HG03442 (cell line): ENCODE results near the gene MARCHF11.

Source experiments
- ATAC-seq: cut with Tn5 transposase; IDR thresholded peaks from one replicate; pipeline ENCODE4 v1.9.1; 2021; ENCODE audit warnings: mild to moderate bottlenecking, moderate library complexity; ENCODE audit not compliant: unreplicated experiment

The MARCHF11 gene

DNA sequence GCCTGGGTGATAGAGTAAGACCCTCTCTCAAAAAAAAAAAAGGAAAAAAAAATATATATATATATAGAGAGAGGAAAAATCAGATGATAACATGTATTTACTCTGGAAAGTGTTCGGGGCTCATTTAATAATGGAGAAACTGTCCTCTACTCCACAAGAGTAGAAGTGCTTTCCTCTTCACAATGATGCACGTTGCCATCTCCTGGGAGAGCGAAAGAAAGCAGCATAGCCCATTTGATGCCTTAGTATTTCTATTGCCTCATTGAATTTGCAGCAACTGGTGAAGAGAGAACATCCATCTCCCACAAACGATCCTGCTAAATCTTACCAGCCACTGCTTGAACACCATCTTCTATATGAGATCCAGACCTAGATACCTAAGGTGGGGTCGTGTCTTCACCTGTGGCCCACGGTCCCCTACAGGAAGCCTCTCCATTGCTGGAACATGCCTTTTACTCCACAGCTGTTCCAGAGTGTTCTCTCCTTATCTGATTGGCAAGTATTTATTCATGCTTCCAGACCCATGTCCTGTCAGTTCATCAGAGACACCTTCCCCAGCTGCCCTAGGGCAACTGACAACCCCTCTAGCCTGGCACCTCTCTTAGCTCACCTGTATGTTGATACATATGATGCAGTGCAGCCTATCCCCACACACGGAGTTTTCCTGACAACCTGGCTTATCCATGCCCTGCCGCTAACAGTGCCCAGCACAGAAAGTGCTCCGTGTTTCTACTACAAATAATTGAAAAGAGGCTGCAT, 115.3 kb downstream of the MARCHF11 start:
- no peak for ATAC-seq

DNA sequence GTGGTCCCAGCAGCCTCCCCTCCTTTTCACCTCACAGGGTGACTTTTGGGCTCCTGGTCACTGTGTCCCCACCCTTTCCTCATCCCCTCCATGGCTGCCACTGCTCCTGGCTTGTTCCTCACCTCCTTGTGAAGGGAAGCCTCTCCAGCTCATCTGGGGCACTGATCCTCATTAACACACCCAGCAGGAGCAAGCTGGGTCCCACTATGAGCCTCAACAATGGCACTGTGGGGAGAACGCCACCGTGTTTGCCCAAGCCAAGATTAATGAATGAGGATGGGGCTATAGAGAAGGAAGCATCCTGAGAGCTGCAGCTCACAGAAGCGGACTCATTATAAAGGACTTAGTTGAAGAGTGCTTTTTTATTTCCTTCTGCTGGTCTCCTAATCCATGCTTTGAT, 118.4 kb downstream of the MARCHF11 start:
- ATAC-seq: no peak

DNA sequence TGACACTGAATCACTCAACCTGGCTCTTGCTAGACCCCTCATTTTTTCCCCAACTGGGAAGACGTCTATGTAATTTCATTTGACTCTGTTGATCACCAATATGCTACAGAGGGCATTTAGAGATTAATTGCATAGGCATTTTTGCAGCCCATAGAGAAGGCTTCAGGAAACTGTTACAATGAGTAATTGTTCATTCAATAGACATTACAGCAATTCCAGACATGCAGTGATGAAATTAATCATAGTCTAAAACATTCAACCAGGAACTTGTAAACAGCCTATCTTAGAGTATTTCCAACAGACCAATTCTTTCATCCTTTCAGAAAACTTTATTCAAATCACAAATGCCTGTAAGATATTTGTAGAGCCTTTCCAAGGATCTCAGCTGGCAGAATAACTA, 122.3 kb downstream of the MARCHF11 start:
- no peak for ATAC-seq

DNA sequence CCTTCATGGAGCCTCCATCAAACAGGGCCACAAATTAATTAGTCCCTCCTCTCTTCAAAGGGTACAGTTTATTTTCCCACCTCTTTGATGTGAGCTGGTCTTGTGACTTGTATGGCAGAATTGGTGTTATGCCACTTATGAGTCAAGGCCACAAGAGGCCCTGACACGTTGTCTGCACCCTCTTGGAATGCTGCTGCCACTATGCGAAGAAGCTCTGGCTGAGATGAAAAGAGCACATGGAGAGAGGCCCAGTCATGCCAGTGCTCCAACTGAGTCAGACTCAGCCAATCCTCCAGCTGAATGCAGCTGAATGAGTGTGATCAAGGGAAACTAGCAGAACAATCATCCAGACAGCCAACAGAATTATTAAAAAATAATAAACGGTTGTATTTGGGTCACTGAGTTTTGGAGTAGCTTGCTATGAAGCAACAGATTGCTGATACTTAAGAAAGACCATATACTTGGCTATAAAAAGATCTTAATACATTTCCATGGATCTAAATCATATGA, 128.3 kb downstream of the MARCHF11 start:
- ATAC-seq: no peak

DNA sequence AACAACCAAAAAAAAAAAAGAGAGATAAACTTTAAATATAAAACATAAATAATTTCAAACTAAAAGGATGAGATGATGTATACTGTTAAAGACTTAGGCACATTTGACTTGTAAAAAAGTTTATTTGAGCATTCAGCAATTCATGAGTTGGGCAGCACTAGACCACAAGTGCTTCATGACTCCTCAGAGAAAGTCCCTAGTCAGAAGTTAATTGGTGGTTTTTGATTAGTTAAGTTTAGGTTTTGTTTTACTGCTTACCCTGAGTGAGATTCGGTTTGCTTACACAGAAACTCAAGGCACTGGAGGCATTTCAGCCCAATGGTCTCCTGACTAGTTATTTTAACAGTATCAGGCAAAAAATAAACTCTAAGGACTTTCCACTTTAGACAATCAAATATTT, 129.2 kb downstream of the MARCHF11 start:
- no peak for ATAC-seq

DNA sequence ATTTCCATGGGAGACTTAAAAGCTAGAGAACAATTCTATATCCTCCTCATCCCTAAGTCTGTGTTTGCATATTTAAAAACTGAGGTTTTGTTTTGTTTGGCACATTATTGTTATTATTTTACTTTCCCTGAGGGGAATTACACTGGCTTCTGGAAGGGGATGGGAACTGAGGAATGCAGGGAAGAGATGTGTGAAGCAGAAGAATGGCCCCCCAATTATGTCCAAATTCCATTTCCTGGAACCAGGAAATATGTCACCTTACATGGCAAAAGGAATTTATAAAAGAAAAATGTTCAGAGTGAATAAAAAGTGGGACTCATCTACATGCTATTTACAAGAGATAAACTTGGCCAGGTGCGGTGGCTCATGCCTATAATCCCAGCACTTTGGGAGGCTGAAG, 129.8 kb downstream of the MARCHF11 start:
- ATAC-seq: no peak

DNA sequence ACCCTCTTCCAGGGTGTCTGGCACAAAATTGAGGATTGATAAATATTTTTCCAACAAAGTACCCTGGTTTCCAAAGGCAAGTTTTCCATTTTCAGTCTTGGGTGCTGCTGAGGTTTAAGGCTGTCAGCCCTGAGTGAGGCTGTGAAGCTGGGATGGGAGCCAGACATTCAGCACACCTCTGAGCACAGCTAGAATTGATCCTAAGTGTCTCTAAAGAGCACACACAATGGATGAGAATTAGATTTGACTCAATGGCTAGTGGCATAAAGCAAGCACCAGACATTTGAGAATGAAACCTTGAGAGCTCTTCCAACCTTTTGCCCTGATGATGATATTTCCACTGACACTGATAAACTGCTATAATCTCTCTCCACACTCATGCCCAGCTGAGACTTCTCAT, 131.5 kb downstream of the MARCHF11 start:
- no peak for ATAC-seq

DNA sequence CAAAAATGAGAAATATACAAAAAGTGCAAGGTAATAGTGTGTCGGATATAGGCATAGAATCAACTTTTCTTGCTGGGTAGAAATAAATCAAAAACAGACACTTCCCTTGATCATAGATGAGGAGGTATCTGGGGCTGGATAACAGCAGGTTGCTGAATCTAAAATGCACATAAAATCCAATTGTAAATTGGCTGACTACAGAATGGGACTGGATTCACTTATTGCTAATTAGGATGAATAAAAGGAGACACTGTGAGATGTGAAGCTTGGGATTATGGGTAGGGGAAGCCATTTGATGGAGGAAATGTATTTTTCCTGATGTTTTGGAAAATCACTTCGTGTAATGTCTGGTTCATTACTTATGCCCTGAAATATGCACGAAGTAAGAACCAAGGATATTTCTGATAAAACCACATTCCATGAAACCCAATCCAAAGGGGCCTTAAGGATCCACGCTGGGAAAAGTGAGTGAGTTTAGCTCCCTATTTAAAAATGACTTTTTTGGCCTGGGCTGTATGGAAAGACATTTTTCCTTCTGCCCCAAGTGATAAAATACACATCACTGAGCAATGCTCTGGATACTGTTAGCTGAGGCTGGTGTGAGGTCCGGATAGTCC, 136.1 kb downstream of the MARCHF11 start:
- no peak for ATAC-seq

DNA sequence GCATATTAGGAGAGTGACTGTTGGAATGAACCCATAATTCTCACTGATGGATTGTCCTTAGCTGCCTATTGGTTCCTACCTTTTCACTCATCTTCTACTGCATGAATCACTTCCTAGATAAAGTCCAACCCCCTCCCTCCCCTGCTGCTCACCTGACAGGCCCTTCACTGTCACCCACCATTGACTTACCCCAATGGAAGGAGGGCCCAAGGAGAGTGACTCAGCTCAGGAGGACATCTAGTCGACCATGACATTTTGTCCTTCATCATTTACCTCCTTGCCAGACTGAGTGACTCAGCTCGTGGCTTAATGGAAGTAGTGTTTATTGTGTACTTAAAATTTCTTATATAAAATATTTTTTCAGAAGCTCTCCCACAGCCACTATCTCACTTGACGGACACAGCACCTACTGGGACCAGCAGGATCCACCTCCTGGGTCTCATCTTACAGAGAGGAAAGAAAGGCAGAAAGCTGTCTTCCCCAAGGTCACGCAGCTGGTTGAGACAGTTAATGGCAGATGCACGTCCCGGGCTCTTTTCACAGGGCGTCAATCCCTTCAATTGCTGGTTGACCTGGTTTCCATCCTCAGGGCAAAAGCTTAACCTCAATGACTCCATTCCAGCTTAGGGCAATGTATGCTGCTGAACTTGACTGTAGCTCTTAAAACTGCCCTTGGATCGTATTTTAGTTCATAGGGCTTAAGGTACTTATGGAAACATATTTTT, 142.3 kb downstream of the MARCHF11 start:
- no peak for ATAC-seq

DNA sequence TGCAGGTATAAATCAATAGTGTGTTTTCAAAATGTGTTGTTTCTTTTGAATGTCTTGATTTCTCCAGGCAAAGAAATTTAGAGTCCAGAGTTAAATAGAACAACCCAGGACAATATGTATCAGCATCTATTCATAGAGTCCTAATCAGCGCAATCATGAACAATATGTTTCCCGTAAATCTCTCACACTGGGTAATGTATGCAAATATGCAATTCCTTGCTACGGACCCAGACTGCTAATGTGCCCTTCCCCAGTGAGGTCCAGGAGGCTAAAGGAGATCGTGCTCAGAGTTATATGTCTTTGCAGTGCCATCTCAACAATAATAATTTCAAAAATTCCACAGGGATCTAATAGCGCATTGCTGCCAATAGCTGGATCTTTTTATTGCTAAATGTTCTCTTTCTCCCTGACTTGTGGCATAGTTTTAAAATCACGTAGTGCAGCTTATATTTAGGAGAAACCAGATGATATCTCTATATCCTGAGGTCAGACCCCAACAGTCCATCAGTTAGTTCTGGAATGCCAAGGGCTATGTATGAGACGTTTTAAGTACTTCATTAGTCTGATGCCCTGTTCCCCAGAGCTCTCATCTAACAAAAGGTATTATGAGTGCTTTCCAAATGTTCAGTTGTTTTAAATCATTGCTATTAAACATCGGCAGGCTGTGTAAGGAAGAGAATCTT, 145.1 kb downstream of the MARCHF11 start:
- ATAC-seq: no peak

DNA sequence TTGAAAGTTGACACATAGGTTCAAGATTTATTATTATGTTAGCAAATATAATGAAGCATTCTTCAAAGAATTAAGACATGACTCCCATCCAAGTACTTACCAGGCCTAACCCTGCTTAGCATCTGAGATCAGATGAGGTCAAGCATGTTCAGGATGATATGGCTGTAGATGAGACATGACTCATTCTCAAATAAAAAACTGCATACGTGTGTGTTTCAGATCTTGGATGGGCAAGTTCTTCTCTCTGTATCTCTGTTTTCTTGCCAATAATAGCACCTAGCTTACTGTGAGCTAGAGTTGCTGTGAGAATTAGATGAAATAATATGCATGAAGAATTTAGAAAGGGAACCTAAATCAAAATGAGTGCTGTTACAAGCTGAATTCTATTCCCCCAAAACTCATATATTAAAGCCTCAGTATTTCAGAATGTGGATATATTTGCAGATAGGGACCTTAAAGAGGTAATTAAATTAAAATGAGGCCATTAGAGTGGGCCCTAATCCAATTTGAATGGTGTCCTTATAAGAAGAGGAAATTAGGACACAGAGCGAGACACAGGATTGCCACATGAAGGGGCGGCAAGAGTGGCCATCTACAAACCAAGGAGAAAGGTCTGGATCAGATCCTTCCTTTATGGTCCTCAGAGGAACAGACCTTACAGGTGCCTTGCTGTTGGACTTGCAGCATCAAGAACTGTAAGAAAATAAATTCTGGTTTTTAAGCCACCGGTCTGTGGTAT, 146.2 kb downstream of the MARCHF11 start:
- ATAC-seq: no peak

DNA sequence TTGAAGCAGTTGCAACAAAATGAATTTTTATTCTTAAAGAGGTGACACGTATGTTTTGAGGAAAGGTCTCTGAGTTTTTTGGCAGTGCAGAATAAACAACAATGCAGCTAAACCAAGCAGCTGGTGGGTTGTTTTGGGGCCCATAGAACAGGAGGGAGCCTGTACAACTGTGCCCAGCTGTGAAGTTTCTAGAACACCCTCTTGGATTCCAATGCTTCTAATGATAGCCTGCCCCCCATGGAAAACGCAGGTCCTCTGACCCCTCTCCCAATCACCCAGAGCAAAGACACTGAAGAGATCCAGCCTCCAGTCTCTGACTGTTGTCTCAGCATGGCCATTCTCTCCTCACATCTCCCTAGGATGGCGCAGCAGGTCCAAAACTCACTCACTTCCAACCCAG, 150.9 kb downstream of the MARCHF11 start:
- ATAC-seq: no peak

DNA sequence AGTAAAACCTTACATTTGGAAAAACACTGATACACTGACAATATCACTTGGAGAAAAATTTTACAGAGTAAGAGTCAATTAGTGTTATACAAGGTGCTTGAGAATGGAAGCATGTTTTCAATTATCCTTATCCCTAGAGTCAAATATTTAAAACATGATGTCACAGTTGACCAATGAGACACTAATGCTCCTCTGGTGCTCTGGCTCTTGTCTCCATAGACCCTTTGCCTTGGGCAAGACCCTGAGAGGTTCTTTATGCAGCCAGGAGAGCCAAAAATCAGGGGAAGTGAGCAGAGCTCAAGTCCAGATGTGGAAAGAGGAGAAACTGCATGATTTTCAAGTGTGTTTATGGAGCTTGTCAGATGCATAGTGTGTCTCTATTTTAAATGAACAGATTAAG, 153.9 kb downstream of the MARCHF11 start:
- ATAC-seq: no peak

DNA sequence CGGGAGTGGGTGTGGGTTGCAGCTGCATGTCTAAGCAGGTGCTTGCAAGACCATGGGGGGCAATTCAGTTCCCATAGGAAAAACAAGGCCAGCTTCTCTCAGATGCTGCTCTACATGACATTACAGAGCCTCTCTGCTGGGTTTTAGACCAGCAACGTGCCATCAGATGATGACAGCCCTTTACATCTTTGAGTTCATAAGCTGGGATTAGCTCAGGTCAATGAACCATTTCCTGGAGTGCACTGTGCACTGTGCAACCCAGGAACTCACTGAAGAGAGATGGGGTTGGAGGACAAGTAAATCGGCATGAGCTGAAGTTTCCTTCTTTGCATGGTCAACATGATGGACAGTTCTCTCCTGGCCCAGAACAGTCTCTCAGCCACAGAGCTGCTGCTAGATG, 160.6 kb downstream of the MARCHF11 start:
- no peak for ATAC-seq

DNA sequence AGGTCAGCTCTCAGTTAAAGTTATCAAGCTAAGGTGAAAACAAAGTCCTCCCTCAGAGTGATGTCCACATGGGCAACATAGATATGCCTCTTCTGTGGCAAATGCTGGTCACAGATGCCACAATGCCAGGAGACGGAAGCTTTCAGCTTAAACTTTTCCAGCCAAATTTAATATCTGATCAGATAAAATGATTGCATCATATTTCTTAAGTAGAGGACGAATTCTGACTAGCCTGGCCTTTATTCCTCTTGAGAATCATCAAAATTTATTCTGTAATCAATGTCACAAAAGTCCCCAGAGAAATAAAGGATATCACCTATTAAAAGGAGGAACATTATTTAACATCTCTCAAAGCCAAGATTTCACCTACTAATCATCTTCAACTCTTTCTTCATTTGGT, 161.9 kb downstream of the MARCHF11 start:
- no peak for ATAC-seq
